ENCODE data around the gene LYZL1. TPM values are rescaled to one million over a fixed set of nuclear protein-coding genes. Genes with fewer than 3 reads are reported as not detected.
"Not testable (repeated sequence)": the region's sequence is repeated elsewhere in the genome, so short reads cannot be mapped to it uniquely, and the experiment has no call there.

Gene LYZL1
- total RNA-seq, 1 donor from 2014 or later = not detected

GRCh38 chr10:29332761-29333148, 43.9 kb downstream of the LYZL1 start:
- no peak overlapping the region for H3K4me3 ChIP-seq
- no peaks in the 10 kb centered on the region for H3K27me3 ChIP-seq
- H3K4me1 ChIP-seq = no peaks in the 10 kb centered on the region
- H3K27ac ChIP-seq = no peak overlapping the region
- H3K36me3 ChIP-seq = no peaks in the 10 kb centered on the region
- H3K9me3 ChIP-seq = no peaks in the 10 kb centered on the region
- TF ChIP-seq CTCF (IDR thresholded peaks at IDR 0.05) (no peak), POLR2A (IDR thresholded peaks at IDR 0.05) (no peak), POLR2AphosphoS5 (IDR thresholded peaks at IDR 0.05; ENCODE audit: insufficient read depth in 1 of 2, low read depth in 1 of 2) (no peak)
- no peak for DNase-seq (ENCODE audit: extremely low spot score in 2 of 2)
- intact Hi-C loops (cut with DNase I) = no loop called here

- H3K9me3 ChIP-seq; H3K4me1 ChIP-seq; H3K4me3 ChIP-seq; H3K27ac ChIP-seq; H3K36me3 ChIP-seq; intact Hi-C loops (cut with DNase I); H3K27me3 ChIP-seq: not testable (repeated sequence)
- peak in 1 of 2 donors; percentile 6 for DNase-seq (ENCODE audit: extremely low spot score in 2 of 2)
These were observed 48.7 kb downstream of the LYZL1 start for GRCh38 chr10:29337526-29337925.

- no peak for TF ChIP-seq POLR2A (IDR thresholded peaks at IDR 0.05)
- TF ChIP-seq POLR2AphosphoS5 (IDR thresholded peaks at IDR 0.05; ENCODE audit: insufficient read depth in 1 of 2, low read depth in 1 of 2) = no peak
- no peak for TF ChIP-seq CTCF (IDR thresholded peaks at IDR 0.05)
- H3K36me3 ChIP-seq = no peaks in the 10 kb centered on the region
- intact Hi-C loops (cut with DNase I) = no loop called here
- H3K4me3 ChIP-seq = no peak overlapping the region
- no peak for DNase-seq (ENCODE audit: extremely low spot score in 2 of 2)
- H3K27ac ChIP-seq = no peak overlapping the region
- H3K27me3 ChIP-seq = no peaks in the 10 kb centered on the region
- no peaks in the 10 kb centered on the region for H3K4me1 ChIP-seq
- no peaks in the 10 kb centered on the region for H3K9me3 ChIP-seq
These were observed 54.8 kb downstream of the LYZL1 start for GRCh38 chr10:29343607-29344038.

- no peak overlapping the region for H3K27ac ChIP-seq
- no peak for DNase-seq (ENCODE audit: extremely low spot score in 2 of 2)
- H3K4me1 ChIP-seq = no peaks in the 10 kb centered on the region
- no peaks in the 10 kb centered on the region for H3K36me3 ChIP-seq
- no peaks in the 10 kb centered on the region for H3K27me3 ChIP-seq
- no peaks in the 10 kb centered on the region for H3K9me3 ChIP-seq
- no peak for TF ChIP-seq POLR2A (IDR thresholded peaks at IDR 0.05)
- no peak for TF ChIP-seq POLR2AphosphoS5 (IDR thresholded peaks at IDR 0.05; ENCODE audit: insufficient read depth in 1 of 2, low read depth in 1 of 2)
- TF ChIP-seq CTCF (IDR thresholded peaks at IDR 0.05) = no peak
- no peak overlapping the region for H3K4me3 ChIP-seq
- intact Hi-C loops (cut with DNase I) = no loop called here
These were observed 55.4 kb downstream of the LYZL1 start for GRCh38 chr10:29344073-29344820.

- Histone ChIP-seq H3K27me3 (no peaks in the 10 kb centered on the region), H3K4me1 (no peaks in the 10 kb centered on the region), H3K4me3 (no peak overlapping the region), H3K36me3 (no peaks in the 10 kb centered on the region), H3K9me3 (no peaks in the 10 kb centered on the region), H3K27ac (no peak overlapping the region)
- TF ChIP-seq CTCF (IDR thresholded peaks at IDR 0.05) (no peak), POLR2A (IDR thresholded peaks at IDR 0.05) (no peak), POLR2AphosphoS5 (IDR thresholded peaks at IDR 0.05; ENCODE audit: insufficient read depth in 1 of 2, low read depth in 1 of 2) (no peak)
- intact Hi-C loops (cut with DNase I) = no loop called here
- DNase-seq (ENCODE audit: extremely low spot score in 2 of 2) = no peak
These were observed 56.5 kb downstream of the LYZL1 start for GRCh38 chr10:29345144-29345909.
